ENCODE measurements around the gene AACS.

The AACS gene

GRCh38 chr12:125169870-125170269, 104.6 kb downstream of the AACS start:
- TF ChIP-seq TAF1 (IDR thresholded peaks at IDR 0.05; ENCODE audit: borderline replicate concordance, insufficient read depth, low read length), result no peak
- TF ChIP-seq SIN3A (IDR thresholded peaks at IDR 0.05; ENCODE audit: borderline replicate concordance, insufficient read depth, low read length), result no peak
- no peak for TF ChIP-seq FOXP2 (optimal IDR thresholded peaks at IDR 0.05; ENCODE audit: borderline replicate concordance, extremely low read depth, extremely low read length, insufficient read depth)
- TF ChIP-seq, protein P1, sequence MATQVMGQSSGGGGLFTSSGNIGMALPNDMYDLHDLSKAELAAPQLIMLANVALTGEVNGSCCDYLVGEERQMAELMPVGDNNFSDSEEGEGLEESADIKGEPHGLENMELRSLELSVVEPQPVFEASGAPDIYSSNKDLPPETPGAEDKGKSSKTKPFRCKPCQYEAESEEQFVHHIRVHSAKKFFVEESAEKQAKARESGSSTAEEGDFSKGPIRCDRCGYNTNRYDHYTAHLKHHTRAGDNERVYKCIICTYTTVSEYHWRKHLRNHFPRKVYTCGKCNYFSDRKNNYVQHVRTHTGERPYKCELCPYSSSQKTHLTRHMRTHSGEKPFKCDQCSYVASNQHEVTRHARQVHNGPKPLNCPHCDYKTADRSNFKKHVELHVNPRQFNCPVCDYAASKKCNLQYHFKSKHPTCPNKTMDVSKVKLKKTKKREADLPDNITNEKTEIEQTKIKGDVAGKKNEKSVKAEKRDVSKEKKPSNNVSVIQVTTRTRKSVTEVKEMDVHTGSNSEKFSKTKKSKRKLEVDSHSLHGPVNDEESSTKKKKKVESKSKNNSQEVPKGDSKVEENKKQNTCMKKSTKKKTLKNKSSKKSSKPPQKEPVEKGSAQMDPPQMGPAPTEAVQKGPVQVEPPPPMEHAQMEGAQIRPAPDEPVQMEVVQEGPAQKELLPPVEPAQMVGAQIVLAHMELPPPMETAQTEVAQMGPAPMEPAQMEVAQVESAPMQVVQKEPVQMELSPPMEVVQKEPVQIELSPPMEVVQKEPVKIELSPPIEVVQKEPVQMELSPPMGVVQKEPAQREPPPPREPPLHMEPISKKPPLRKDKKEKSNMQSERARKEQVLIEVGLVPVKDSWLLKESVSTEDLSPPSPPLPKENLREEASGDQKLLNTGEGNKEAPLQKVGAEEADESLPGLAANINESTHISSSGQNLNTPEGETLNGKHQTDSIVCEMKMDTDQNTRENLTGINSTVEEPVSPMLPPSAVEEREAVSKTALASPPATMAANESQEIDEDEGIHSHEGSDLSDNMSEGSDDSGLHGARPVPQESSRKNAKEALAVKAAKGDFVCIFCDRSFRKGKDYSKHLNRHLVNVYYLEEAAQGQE (IDR thresholded peaks at IDR 0.05; ENCODE audit: insufficient read depth in 1 of 2, low read depth in 2 of 2, low read length in 2 of 2), result no peak
- TF ChIP-seq POLR2AphosphoS5 (IDR thresholded peaks at IDR 0.05; ENCODE audit: low read depth, low read length), result no peak

- TF ChIP-seq, protein P1 (IDR thresholded peaks at IDR 0.05; ENCODE audit: insufficient read depth in 1 of 2, low read depth in 2 of 2, low read length in 2 of 2), result no peak
- no peak for TF ChIP-seq SIN3A (IDR thresholded peaks at IDR 0.05; ENCODE audit: borderline replicate concordance, insufficient read depth, low read length)
- no peak for TF ChIP-seq TAF1 (IDR thresholded peaks at IDR 0.05; ENCODE audit: borderline replicate concordance, insufficient read depth, low read length)
- no peak for TF ChIP-seq POLR2AphosphoS5 (IDR thresholded peaks at IDR 0.05; ENCODE audit: low read depth, low read length)
- no peak for TF ChIP-seq FOXP2 (optimal IDR thresholded peaks at IDR 0.05; ENCODE audit: borderline replicate concordance, extremely low read depth, extremely low read length, insufficient read depth)
Measured at GRCh38 chr12:125171267-125171666, 106.0 kb downstream of the AACS start.

DNA sequence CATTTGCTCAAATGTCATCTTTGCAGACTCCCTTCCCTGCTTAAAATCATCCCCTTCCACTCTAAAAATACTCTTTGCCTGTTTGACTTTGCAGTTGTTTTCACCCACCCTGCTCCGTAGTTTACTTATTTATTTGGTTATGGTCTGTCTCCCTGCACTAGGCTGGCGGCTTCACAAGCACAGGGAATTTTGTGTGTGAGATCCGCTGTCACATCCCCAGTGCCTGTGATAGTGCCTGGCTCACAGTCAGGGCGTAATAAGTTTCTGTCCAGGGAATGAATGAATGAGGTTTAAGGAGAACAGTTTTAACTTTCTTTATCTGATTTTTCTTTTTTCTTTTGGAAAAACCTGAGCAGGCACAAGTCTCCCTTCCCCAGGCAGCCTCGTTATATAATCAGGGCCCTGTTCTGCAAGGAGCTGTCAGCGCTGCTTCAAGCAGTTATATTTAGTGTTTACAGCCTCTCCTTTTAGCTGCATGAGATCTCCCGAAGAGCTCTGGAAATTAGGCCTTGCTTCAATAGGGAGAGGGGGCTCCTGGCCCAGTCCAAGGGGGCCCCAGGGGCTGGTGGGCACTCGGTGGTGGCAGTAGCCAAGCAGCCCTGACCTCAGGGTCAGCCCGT, 107.1 kb downstream of the AACS start:
- TF ChIP-seq SIN3A (IDR thresholded peaks at IDR 0.05; ENCODE audit: borderline replicate concordance, insufficient read depth, low read length) (no peak), FOXP2 (optimal IDR thresholded peaks at IDR 0.05; ENCODE audit: borderline replicate concordance, extremely low read depth, extremely low read length, insufficient read depth) (no peak), TAF1 (IDR thresholded peaks at IDR 0.05; ENCODE audit: borderline replicate concordance, insufficient read depth, low read length) (no peak), POLR2AphosphoS5 (IDR thresholded peaks at IDR 0.05; ENCODE audit: low read depth, low read length) (no peak)
- TF ChIP-seq, protein P1 (IDR thresholded peaks at IDR 0.05; ENCODE audit: insufficient read depth in 1 of 2, low read depth in 2 of 2, low read length in 2 of 2), result no peak

- TF ChIP-seq, protein P1 (IDR thresholded peaks at IDR 0.05; ENCODE audit: insufficient read depth in 1 of 2, low read depth in 2 of 2, low read length in 2 of 2), result no peak
Measured at GRCh38 chr12:125175576-125175975, 110.3 kb downstream of the AACS start.

DNA sequence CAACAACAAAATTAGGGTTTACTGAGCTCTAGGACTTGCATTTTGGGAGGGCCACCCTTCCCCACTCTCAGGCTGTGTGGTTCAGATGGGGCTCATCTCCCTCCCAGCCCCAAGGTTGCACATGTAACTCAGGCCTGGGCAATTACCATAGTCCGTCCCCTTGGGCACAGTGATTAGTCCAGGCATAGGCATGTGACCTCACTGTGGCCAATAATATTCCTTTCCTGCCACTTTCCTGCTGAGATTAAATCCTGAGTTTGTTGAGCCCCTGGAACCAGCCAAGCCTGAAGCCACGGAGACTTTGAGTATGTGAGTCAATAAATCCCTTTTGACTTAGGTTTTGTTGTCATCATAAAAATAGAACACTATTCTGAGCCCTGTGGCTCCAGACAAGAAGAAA, 113.0 kb downstream of the AACS start:
- TF ChIP-seq, protein P1 (IDR thresholded peaks at IDR 0.05; ENCODE audit: insufficient read depth in 1 of 2, low read depth in 2 of 2, low read length in 2 of 2), result no peak
- TF ChIP-seq TAF1 (IDR thresholded peaks at IDR 0.05; ENCODE audit: borderline replicate concordance, insufficient read depth, low read length), result no peak
- no peak for TF ChIP-seq FOXP2 (optimal IDR thresholded peaks at IDR 0.05; ENCODE audit: borderline replicate concordance, extremely low read depth, extremely low read length, insufficient read depth)
- no peak for TF ChIP-seq SIN3A (IDR thresholded peaks at IDR 0.05; ENCODE audit: borderline replicate concordance, insufficient read depth, low read length)
- no peak for TF ChIP-seq POLR2AphosphoS5 (IDR thresholded peaks at IDR 0.05; ENCODE audit: low read depth, low read length)

Measured in PFSK-1 (cell line).